GDM1 (cell line): ENCODE data around the gene BCDIN3D.

ENCODE experiments used
- DNase-seq: peaks from one replicate; lab custom pipeline; 2025; lab: John Stamatoyannopoulos, UW

BCDIN3D gene

GRCh38 chr12:49819786-49820185, 23.1 kb downstream of the BCDIN3D start:
- DNase-seq, result no peak

- no peak for DNase-seq
These were observed 24.5 kb downstream of the BCDIN3D start for GRCh38 chr12:49818241-49818895.

DNA sequence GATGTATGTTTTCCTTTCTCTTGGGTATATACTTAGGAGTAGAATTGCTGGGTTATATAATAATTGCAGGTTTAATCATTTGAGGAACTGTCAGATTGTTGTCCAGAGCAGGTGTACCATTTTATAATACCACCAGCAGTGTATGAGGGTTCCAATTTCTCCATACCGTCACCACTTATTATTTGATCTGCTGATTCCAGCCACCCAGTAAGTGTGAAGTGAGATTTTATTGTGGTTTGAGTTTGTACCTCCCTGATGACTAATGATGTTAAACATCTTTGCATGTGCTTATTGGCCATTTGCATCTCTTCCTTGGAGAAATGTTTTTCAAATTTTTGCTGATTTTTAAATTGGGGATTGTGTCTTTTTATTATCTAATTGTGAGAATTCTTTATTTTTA, 29.8 kb downstream of the BCDIN3D start:
- DNase-seq, result no peak

- DNase-seq, result no peak
These were observed 30.9 kb downstream of the BCDIN3D start for GRCh38 chr12:49811961-49812401.

- no peak for DNase-seq
These were observed 31.8 kb downstream of the BCDIN3D start for GRCh38 chr12:49811136-49811535.

- DNase-seq, result no peak
These were observed 33.0 kb downstream of the BCDIN3D start for GRCh38 chr12:49809906-49810389.

DNA sequence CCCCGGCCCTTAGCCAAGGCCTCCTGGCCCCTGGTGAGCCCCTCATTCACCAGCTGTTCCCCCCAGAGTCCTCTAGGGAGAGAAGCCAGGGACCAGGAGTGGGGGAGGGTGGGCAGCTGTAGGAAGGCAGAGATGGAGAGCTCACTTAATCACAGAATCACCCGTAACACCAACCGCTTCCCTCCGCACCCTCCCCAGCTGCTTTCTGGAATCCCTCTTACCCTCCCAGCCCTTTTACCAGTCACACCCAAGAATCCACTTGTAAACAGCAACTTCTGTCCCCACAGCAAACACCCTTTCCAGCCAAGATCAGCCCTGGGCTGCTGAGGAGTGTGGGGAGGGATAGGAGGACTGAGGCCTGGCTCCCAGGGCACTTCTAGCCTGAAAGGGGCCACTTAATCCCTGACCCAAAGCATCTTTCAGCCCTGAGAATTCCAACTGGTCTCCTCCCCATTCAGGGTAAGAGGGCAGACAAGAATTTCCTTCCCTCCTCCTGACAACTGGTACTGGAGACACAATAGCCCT, 33.5 kb downstream of the BCDIN3D start:
- DNase-seq, result no peak

DNA sequence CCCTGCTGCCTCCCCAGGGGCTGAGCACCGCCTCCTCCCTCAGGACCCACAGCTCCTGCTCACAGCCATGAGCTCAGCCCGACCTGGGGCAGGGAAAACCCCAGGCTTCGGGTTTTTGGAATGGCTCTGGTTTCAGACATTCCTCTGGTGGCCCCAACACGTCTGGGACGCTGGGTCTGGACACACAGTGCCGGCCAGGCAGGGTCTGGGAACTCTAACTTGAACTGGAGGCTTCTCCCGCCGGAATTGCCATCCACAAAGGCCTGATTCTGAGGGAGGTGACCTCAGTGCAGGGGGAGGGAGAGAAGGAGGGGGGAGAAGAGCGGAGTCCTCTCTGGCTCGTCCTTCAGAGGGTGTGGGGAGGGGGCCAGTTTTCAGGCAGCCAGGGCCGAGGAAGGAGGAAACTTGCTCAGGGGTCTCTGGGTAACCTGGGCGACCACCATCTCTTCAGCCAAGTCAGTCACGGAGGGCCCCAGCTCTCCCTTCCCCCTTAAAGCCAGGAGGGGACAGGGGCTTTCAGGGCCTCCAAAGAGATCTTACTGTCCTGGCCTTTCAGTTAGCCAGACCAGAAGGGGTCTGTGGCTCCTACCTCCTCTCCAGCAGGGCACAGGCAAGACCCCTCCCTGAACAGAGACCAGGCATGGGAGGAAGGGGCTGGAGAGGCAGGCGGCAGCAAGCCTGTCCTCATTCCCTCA, 34.1 kb downstream of the BCDIN3D start:
- DNase-seq, result no peak

DNA sequence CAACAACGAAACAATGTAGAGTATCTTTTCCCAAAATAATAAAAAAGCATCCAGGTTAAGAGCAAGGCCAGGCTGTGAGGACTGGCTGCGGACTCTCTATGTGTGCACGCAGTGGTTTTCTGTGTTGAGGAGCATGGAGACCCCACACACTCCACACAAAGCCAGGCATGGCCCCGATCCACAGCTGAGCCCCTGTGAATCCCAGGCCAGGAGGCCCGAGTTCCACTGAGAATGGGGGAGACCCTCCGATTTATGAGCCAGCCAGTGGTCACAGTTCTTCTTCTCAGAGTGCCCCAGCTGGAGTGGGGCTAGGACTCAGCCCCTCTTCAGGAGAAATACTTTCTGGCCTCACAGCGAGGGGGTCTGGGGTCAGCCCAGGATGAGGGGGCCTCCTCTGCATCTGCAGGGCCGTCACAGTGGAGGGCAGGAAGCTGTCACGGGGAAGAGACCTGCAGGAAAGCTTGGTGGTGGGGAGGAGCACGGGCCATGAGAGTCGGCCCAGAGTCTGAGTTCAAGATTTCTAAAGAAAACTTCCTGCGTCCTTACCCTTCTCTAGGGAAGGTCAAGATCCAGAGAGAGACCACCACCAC, 34.8 kb downstream of the BCDIN3D start:
- DNase-seq, result no peak

GRCh38 chr12:49806877-49807276, 36.0 kb downstream of the BCDIN3D start:
- no peak for DNase-seq

GRCh38 chr12:49806321-49806813, 36.5 kb downstream of the BCDIN3D start:
- DNase-seq, result no peak

DNA sequence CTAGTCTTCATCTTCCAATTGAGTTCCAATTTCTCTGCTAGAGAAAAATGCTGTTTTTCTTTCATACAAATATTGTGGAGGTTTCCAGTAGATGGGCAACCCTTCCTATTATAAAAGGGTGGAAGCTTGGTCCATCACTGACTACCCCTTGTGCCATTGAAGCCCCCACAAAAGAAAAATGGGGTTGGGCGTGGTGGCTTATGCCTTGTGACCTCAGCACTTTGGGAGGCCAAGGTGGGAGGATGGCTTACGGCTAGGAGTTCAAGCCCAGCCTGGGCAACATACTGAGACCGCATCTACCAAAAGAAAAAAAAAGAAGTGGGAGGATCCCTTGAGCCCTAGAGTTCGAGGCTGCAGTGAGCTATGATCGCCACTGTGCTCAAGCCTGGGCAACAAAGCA, 37.5 kb downstream of the BCDIN3D start:
- no peak for DNase-seq

DNA sequence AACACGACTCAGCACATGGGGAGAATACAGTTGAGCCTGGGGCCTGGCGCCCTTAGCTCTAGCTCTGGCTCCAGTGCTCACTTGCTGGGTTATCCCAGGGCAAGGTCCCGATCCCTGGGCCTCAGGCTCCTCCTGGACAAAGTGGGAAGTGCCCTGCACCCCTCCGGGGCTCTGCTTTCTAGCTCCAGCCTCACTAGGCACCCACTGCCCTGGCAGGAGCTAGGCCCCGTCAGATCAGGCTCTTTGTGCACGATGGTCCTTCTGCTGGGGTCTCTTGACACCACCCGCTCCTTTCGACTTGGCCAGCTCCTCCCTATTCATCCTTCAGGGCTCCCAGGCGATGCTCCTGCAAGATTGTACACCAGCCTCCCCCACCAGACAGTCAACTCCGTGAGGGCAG, 38.1 kb downstream of the BCDIN3D start:
- DNase-seq, result no peak

- no peak for DNase-seq
These were observed 39.0 kb downstream of the BCDIN3D start for GRCh38 chr12:49803693-49804450.

GRCh38 chr12:49801141-49802063, 41.5 kb downstream of the BCDIN3D start:
- DNase-seq, result no peak

DNA sequence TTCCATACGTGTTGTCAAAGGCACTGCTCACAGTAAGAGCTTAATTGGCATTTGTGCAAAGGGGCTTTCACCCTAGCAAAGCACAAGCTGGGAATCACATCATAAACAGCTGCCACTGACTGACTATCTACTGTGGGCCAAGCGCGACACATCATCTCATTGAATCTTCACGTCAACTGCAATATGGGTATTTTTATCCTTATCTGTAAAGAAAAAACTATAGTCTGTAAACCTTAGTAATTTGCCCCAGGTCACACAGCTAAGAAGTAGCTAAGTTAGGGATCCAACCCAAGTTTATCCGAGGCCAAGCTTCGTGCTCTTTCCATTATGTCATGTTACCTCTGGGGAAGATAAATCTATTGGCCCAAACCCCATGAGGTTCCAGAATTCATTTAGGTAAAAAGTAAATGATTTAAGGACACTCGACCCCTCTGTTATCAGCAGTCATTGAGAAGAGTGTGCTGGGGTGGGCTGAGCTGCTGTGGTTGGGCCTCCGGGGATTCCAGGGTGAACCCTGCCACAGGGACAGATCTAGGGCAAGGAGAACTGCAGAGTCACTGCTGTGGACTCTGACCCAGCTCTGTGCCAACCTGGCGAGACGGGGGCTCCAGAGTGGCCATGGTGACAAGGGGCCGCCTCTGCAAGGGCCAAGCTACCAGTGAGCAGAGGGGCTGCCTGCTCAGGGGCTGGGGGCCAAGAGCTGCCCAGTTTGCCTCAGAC, 42.3 kb downstream of the BCDIN3D start:
- DNase-seq, result no peak

DNA sequence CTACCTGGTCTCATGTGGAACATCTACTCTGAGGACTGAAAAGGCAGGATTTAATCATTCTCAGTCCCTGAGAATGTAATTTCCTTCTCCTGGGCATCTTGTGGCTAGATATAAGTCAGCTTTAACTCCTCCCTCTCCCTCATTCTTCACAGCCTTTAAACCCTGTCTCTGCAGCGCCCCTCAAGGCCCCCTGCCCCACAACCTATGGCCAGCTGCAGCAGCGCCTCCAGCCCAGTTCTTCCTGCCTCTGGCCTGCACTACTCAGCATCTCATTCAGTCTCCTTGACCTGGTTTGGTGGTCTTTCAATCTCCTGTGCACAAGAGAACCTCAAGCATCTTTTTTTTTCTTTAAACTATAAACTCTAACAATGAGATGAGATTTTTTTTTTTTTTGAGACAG, 44.0 kb downstream of the BCDIN3D start:
- no peak for DNase-seq

GRCh38 chr12:49798248-49798647, 44.7 kb downstream of the BCDIN3D start:
- DNase-seq, result no peak

DNA sequence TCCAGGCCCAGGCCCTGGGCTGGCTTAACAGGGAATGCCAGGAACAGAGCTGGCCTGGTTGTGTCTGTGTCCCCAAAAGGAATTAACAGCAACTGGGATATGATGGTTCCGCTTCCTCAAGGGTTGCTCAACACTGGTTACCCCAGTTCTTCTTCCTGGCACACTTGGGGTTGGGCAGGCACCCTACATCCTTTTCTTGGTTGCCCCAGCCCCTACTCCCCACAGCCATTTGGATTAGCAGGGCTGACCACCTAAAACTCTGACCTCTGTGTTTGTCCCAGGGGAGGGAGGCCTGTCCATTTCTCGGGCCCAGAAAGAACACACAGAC, 45.5 kb downstream of the BCDIN3D start:
- DNase-seq, result no peak
